SH-SY5Y (cell line): ENCODE results near the gene MICB.

Source experiments
- GATA2 ChIP-seq: IDR thresholded peaks from 2 replicates; pipeline ENCODE4 v1.6.1; 2011; ENCODE audit warnings: mild to moderate bottlenecking, low read depth, low read length
- GATA3 ChIP-seq: IDR thresholded peaks from 2 replicates; pipeline ENCODE4 v1.6.1; 2011; ENCODE audit warnings: low read depth, mild to moderate bottlenecking, low read length, moderate library complexity

- TF ChIP-seq GATA2 (no peak), GATA3 (no peak)
Observed at GRCh38 chr6:31476515-31477139, 21.3 kb upstream of the MICB start.
